Measurements from ENCODE around the gene HIKESHI. TPM values are rescaled to one million over a fixed set of nuclear protein-coding genes. Genes with fewer than 3 reads are reported as not detected.

Gene HIKESHI
- total and polyA plus RNA-seq, 2 of the 8 experiments (the other 6 are each of a cell fraction or from before 2014, with no cell fraction given), result 65.4 to 90.2 TPM

DNA sequence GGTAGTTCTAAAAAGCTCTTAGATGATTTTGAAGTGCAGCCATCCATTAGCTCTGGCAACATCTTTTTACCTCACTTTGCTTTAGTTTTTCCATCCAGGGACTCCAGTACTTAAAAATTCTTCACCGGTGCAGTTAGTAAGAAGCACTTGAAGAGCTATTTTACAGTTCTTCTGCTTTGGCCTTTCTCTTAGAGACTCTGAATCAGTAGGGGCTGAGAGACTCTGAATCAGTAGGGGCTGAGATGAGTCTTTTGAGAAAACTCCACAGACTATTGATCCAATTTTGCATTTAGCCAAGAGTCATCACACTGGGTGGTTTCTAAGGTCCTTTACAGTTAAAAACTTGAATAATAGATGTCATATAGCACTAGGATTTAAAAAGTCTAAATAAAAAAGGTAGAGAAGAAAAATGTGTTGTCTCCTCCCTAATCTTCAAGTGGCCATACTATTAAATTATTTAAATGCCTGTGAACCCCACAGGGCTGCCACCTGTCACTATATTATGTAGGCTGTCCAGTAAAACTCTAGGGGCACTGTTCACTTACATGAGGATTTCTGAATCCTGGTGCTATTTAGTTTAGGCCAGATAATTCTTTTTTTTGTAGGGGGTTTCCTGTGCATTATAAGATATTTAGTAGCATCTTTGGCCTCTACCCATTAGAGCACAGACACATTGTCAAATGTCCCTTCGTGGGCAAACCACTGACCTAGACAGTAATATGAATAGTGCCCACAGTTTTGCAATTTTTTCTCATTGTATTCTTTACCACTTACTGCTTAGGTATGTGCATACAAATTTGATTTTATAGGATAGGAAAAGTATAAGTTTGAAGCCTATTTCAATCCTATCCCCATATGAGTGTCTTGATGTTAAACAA is 26.3 kb upstream of the HIKESHI start (continued):
- TF ChIP-seq JUND (IDR thresholded peaks at IDR 0.05; ENCODE audit: low read length) (no peak), CTCF (IDR thresholded peaks at IDR 0.05; ENCODE audit: control extremely low read depth in 1 of 3, insufficient read depth in 1 of 3, low read depth in 1 of 3, low read length in 3 of 3) (no peak), CHD7 (IDR thresholded peaks at IDR 0.05; ENCODE audit: insufficient replicate concordance, low read length) (no peak)
